DOHH2 (cell line): ENCODE results near the gene LRRN3.

Experiments
- H3F3A ChIP-seq: fragments of 200-600 bp; sonication (generic), shearing (Covaris generic); 2 replicates; pipeline ENCODE4 v1.6.0; 2016; ENCODE audit warnings: antibody characterized with exemption, mild to moderate bottlenecking; ENCODE audit not compliant: control insufficient read depth, insufficient read depth
- H3K27ac ChIP-seq: fragments of 200-600 bp; sonication (generic); 2 replicates; pipeline ENCODE4 v1.5.1; 2014; ENCODE audit warnings: low read depth, mild to moderate bottlenecking, low read length, moderate library complexity
- H3K27me3 ChIP-seq: fragments of 200-600 bp; sonication (generic); 2 replicates; pipeline ENCODE4 v1.6.1; 2014; ENCODE audit warnings: mild to moderate bottlenecking, low read length, mixed read lengths; ENCODE audit not compliant: control insufficient read depth
- H3K36me3 ChIP-seq: fragments of 200-600 bp; sonication (generic); 2 replicates; pipeline ENCODE4 v1.6.1; 2014; ENCODE audit warnings: mild to moderate bottlenecking, low read length, moderate library complexity, mixed read lengths; ENCODE audit not compliant: control insufficient read depth
- H3K4me1 ChIP-seq: fragments of 200-600 bp; sonication (generic); 2 replicates; pipeline ENCODE4 v1.6.1; 2014; ENCODE audit warnings: mild to moderate bottlenecking, low read length, mixed read lengths; ENCODE audit not compliant: control insufficient read depth
- H3K4me2 ChIP-seq: fragments of 200-600 bp; sonication (generic); 2 replicates; pipeline ENCODE4 v1.6.0; 2014; ENCODE audit warnings: mild to moderate bottlenecking, low read length, moderate library complexity
- H3K4me3 ChIP-seq: fragments of 200-600 bp; sonication (generic); 2 replicates; pipeline ENCODE4 v1.5.1; 2014; ENCODE audit warnings: mild to moderate bottlenecking, low read length, mixed read lengths
- H3K79me2 ChIP-seq: fragments of 200-600 bp; sonication (generic); 2 replicates; pipeline ENCODE4 v1.6.1; 2014; ENCODE audit warnings: mild to moderate bottlenecking, low read length, mixed read lengths; ENCODE audit not compliant: control insufficient read depth
- H3K9me2 ChIP-seq: fragments of 200-600 bp; sonication (generic); replicated peaks from 2 replicates; pipeline ENCODE4 v1.6.1; 2014; ENCODE audit warnings: mild to moderate bottlenecking, low read length, mixed read lengths; ENCODE audit not compliant: control insufficient read depth
- H3K9me3 ChIP-seq: fragments of 200-600 bp; sonication (generic); 2 replicates; pipeline ENCODE4 v1.6.1; 2014; ENCODE audit warnings: antibody characterized with exemption, low read length, mixed read lengths; ENCODE audit not compliant: control insufficient read depth, insufficient read depth
- H4K20me1 ChIP-seq: fragments of 200-600 bp; sonication (generic); 2 replicates; pipeline ENCODE4 v1.6.0; 2014; ENCODE audit warnings: low read depth, mild to moderate bottlenecking, antibody characterized with exemption, low read length, moderate library complexity; ENCODE audit not compliant: control insufficient read depth, insufficient read depth
- EZH2phosphoT487 ChIP-seq: fragments of 200-600 bp; sonication (generic); IDR thresholded peaks from 2 replicates; pipeline ENCODE4 v1.6.1; 2017; ENCODE audit warnings: borderline replicate concordance, mild to moderate bottlenecking, antibody characterized with exemption, low read length, moderate library complexity, mixed read lengths
- TF ChIP-seq, protein P1 (sequence below): fragments of 200-600 bp; sonication (generic); IDR thresholded peaks from one replicate; pipeline ENCODE4 v1.5.1; 2014; ENCODE audit warnings: antibody characterized with exemption, mild to moderate bottlenecking, low read depth, low read length; ENCODE audit not compliant: poor library complexity, severe bottlenecking

Gene LRRN3

DNA sequence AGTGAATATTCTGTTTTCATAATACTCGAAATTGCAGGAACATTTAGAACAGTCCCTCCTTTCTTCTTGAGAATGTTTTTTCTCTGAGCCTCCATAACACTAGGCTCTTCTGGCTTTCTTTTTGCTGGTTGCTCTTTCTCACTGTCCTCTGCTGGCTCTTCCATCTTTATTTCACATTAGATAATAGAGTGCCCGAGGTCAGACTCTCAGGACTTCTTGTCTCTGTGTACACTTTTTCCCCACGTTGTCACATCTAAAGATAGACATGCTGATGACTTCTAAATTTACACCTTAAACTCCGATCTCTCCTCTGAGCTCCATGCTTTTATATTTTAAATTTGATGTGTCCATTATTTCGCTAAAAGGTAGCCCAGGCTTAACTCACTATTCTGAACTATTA lies 15.4 kb upstream of the LRRN3 start:
- H3K9me2 ChIP-seq: no peaks in the 10 kb centered on the region
- H3F3A ChIP-seq: no peaks in the 10 kb centered on the region
- no peaks in the 10 kb centered on the region for H3K27me3 ChIP-seq
- no peaks in the 10 kb centered on the region for H3K79me2 ChIP-seq
- H4K20me1 ChIP-seq: no peaks in the 10 kb centered on the region
- no peaks in the 10 kb centered on the region for H3K9me3 ChIP-seq
- TF ChIP-seq EZH2phosphoT487: no peak
- TF ChIP-seq, protein P1, sequence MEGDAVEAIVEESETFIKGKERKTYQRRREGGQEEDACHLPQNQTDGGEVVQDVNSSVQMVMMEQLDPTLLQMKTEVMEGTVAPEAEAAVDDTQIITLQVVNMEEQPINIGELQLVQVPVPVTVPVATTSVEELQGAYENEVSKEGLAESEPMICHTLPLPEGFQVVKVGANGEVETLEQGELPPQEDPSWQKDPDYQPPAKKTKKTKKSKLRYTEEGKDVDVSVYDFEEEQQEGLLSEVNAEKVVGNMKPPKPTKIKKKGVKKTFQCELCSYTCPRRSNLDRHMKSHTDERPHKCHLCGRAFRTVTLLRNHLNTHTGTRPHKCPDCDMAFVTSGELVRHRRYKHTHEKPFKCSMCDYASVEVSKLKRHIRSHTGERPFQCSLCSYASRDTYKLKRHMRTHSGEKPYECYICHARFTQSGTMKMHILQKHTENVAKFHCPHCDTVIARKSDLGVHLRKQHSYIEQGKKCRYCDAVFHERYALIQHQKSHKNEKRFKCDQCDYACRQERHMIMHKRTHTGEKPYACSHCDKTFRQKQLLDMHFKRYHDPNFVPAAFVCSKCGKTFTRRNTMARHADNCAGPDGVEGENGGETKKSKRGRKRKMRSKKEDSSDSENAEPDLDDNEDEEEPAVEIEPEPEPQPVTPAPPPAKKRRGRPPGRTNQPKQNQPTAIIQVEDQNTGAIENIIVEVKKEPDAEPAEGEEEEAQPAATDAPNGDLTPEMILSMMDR: no peak
- H3K4me2 ChIP-seq: no peak overlapping the region
- H3K36me3 ChIP-seq: no peaks in the 10 kb centered on the region
- no peak overlapping the region for H3K27ac ChIP-seq
- no peak overlapping the region for H3K4me3 ChIP-seq
- H3K4me1 ChIP-seq: peaks cover 13% of the 10 kb centered on the region

DNA sequence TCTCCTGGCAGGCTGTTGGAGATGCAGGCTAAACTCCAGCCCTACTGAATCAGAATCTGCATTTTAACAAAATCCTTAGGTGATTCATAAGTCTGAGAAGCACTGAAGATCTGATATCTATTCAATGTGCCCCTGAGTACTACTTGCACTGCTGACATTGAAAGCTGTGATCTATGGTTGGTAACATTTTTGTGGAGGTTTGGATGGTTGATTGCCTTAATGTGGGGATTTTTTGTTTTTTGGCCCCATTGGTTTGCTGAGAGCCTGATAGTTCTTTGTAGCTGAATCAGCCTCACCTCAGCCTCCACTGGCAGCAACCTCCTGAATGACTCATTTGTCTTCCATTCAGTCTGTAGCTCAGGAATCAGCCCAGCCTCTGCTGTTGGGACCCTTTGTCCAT lies 14.7 kb upstream of the LRRN3 start:
- H4K20me1 ChIP-seq: no peaks in the 10 kb centered on the region
- H3K4me3 ChIP-seq: no peak overlapping the region

GRCh38 chr7:111077001-111077400 lies 13.9 kb upstream of the LRRN3 start:
- H3K27me3 ChIP-seq: no peaks in the 10 kb centered on the region
- no peaks in the 10 kb centered on the region for H4K20me1 ChIP-seq
- H3K4me2 ChIP-seq: no peak overlapping the region
- no peaks in the 10 kb centered on the region for H3K79me2 ChIP-seq
- H3F3A ChIP-seq: no peaks in the 10 kb centered on the region
- H3K4me3 ChIP-seq: no peak overlapping the region
- H3K9me3 ChIP-seq: no peaks in the 10 kb centered on the region
- peaks cover 28% of the 10 kb centered on the region for H3K4me1 ChIP-seq
- H3K36me3 ChIP-seq: no peaks in the 10 kb centered on the region
- no peak overlapping the region for H3K27ac ChIP-seq
- no peaks in the 10 kb centered on the region for H3K9me2 ChIP-seq
- TF ChIP-seq, protein P1: no peak
- no peak for TF ChIP-seq EZH2phosphoT487

More for the DNA sequence above, 14.7 kb upstream of the LRRN3 start:
- Histone ChIP-seq H3K9me2 (no peaks in the 10 kb centered on the region), H3K27me3 (no peaks in the 10 kb centered on the region), H3K79me2 (no peaks in the 10 kb centered on the region), H3K36me3 (no peaks in the 10 kb centered on the region), H3F3A (no peaks in the 10 kb centered on the region), H3K4me2 (no peak overlapping the region), H3K27ac (no peak overlapping the region), H3K4me1 (peaks cover 20% of the 10 kb centered on the region), H3K9me3 (no peaks in the 10 kb centered on the region)
- TF ChIP-seq, protein P1: no peak
- TF ChIP-seq EZH2phosphoT487: no peak
